ENCODE measurements around the gene SLC1A7.

SLC1A7 gene

DNA sequence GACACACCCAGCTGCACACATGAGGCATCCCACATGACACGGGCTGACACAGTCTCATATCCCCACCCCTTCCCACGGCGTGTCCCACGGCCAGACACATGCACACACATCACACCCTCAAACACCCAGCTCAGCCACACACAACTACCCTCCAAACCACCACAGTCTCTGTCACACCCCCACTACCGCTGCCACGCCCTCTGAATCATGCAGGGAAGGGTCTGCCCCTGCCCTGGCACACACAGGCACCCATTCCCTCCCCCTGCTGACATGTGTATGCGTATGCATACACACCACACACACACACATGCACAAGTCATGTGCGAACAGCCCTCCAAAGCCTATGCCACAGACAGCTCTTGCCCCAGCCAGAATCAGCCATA, 57.9 kb downstream of the SLC1A7 start:
- Histone ChIP-seq H3K4me3 (replicated peaks; ENCODE audit: low read depth, low read length) (no peak overlapping the region), H3K36me3 (ENCODE audit: control insufficient read depth, insufficient read depth, low read length) (no peaks in the 10 kb centered on the region), H3K27me3 (replicated peaks; ENCODE audit: control insufficient read depth, insufficient read depth, low read length) (no peaks in the 10 kb centered on the region)
- DNase-seq (ENCODE audit: extremely low read depth, insufficient read length) = no peak
- TF ChIP-seq, protein P1, sequence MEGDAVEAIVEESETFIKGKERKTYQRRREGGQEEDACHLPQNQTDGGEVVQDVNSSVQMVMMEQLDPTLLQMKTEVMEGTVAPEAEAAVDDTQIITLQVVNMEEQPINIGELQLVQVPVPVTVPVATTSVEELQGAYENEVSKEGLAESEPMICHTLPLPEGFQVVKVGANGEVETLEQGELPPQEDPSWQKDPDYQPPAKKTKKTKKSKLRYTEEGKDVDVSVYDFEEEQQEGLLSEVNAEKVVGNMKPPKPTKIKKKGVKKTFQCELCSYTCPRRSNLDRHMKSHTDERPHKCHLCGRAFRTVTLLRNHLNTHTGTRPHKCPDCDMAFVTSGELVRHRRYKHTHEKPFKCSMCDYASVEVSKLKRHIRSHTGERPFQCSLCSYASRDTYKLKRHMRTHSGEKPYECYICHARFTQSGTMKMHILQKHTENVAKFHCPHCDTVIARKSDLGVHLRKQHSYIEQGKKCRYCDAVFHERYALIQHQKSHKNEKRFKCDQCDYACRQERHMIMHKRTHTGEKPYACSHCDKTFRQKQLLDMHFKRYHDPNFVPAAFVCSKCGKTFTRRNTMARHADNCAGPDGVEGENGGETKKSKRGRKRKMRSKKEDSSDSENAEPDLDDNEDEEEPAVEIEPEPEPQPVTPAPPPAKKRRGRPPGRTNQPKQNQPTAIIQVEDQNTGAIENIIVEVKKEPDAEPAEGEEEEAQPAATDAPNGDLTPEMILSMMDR (IDR thresholded peaks at IDR 0.05; ENCODE audit: insufficient read depth, low read length, poor library complexity, severe bottlenecking) = no peak

DNA sequence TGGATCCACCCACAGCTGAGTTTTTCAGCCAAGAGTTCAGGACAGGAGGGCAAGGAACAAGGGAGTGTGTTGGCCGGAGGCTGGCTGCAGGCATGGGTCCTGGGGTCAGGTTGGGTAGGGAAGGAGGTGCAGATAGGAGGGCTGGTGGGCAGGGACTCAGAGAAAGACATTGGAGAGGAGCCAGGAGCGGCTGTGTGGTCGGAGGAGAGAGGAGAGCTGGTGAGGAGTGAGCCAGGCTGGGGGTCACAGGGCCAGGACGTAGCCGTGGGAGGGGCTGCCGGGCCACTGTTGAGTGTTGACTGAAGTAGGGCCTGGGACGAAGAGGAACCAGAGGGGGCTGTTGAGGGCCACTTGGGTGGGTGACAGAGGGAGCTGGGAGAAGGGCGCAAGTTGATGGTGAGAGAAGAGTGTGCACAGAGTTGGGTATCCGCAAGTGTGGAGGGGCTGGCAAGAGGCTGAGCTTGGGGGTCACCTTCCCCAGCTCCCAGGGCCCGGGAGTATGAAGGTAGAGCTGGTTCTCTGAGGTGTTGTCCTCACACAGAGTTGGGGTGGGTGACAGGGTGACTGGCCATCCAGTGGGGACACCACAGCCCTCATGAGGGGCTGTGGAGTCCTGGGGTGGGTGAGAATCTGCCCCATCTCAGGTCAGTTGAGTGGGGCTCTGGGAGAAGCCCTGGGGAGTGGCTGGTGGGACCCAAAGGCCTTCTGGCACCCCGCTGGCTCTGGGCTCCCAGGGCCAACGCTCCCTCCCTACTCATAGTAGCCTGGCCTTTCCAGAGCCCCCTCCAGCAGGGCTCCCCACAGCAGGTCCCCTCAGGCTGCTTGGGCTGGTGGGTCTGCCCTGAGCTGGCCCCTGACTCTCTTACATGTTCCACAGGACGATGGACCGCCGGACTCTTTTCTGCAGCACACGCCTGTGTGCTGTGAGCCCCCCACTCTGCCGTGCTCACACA, 58.5 kb downstream of the SLC1A7 start:
- Histone ChIP-seq H3K4me3 (replicated peaks; ENCODE audit: low read depth, low read length) (no peak overlapping the region), H3K36me3 (ENCODE audit: control insufficient read depth, insufficient read depth, low read length) (no peaks in the 10 kb centered on the region), H3K27me3 (replicated peaks; ENCODE audit: control insufficient read depth, insufficient read depth, low read length) (no peaks in the 10 kb centered on the region)
- DNase-seq (ENCODE audit: extremely low read depth, insufficient read length) = no peak
- TF ChIP-seq, protein P1 (IDR thresholded peaks at IDR 0.05; ENCODE audit: insufficient read depth, low read length, poor library complexity, severe bottlenecking) = no peak

DNA sequence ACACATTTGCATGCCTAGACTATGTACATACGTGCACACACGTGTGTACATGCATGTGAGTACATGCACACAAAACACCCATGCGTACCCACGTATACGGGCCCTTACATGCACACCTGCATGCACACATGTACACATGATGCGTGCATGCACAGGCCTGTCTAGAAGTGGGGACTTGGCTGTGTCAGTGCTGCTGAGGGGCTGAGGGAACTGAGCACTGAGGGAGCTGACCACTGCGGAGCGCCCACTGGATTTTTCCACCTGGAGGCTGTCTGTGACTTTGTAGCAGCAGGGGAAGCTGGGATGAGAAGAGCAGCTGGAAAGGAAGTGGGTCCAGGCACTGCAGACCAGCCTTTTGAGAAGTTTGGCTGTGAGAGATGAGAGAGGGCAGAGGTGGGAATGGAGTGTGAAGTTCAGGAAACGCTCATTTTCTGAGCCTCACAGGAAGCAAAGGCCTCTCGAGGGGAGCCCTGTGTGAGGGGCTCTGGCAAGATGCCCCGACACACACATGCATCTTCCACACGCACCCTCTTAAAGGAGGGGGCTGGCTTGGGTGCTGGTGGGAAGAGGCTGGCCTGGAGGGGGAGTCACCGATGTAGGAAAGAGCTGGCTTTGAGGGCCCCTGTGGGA, 59.5 kb downstream of the SLC1A7 start:
- Histone ChIP-seq H3K27me3 (replicated peaks; ENCODE audit: control insufficient read depth, insufficient read depth, low read length) (no peaks in the 10 kb centered on the region), H3K4me3 (replicated peaks; ENCODE audit: low read depth, low read length) (no peak overlapping the region), H3K36me3 (ENCODE audit: control insufficient read depth, insufficient read depth, low read length) (no peaks in the 10 kb centered on the region)
- DNase-seq (ENCODE audit: extremely low read depth, insufficient read length) = no peak
- TF ChIP-seq, protein P1 (IDR thresholded peaks at IDR 0.05; ENCODE audit: insufficient read depth, low read length, poor library complexity, severe bottlenecking) = no peak

DNA sequence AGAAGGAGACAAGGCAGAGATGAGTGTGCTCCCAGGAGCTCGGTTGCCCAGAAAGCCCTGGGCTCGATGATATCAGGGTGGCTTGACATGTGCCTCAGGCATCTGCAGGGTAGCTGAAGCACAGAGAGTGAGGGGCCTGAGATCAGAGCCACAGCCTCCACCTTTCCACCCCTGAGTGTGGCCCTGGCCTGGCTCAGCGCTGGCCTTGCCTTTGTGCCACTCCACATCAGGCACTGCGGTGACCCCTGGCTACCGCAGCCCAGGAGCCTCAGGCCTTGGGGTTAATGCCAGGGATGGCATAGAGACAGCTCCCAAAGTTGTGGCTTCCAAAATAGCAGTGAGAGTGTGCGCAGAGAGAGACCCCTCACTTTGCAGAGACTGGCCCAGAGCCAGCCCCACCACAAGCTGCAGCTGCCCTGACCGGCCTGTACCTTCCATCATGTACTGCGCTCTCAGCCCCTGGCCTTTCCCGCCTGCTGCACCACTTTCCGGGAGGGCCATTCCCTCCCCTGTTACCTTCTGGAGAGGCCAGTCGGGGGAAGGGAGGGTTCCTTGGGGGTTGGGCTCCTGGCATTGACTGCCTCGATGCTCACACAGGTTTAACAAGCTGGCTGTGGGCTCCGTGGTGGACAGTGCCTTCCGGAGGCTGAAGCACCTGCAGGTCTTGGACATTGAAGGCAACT, 60.9 kb downstream of the SLC1A7 start:
- no peaks in the 10 kb centered on the region for H3K27me3 ChIP-seq (replicated peaks; ENCODE audit: control insufficient read depth, insufficient read depth, low read length)
- TF ChIP-seq, protein P1 (IDR thresholded peaks at IDR 0.05; ENCODE audit: insufficient read depth, low read length, poor library complexity, severe bottlenecking) = no peak
- DNase-seq (ENCODE audit: extremely low read depth, insufficient read length) = no peak

DNA sequence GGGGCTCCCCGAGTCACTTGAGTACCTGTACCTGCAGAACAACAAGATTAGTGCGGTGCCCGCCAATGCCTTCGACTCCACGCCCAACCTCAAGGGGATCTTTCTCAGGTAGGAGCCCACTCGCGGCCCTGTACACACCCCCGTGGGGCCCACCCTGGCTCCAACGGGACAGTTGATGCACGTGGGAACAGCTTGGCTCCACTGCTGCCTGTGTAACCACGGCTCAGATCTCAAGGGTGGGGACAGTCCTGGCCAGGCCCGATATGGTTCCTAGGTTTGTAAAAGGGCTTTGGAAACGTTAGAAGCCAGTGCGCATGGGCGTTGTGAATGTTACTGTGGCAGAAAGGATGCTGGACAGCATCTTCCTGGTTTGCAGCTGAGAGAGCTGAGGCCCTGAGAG, 61.7 kb downstream of the SLC1A7 start:
- Histone ChIP-seq H3K36me3 (ENCODE audit: control insufficient read depth, insufficient read depth, low read length) (no peaks in the 10 kb centered on the region), H3K27me3 (replicated peaks; ENCODE audit: control insufficient read depth, insufficient read depth, low read length) (no peaks in the 10 kb centered on the region), H3K4me3 (replicated peaks; ENCODE audit: low read depth, low read length) (no peak overlapping the region)
- TF ChIP-seq, protein P1 (IDR thresholded peaks at IDR 0.05; ENCODE audit: insufficient read depth, low read length, poor library complexity, severe bottlenecking) = no peak
- no peak for DNase-seq (ENCODE audit: extremely low read depth, insufficient read length)

More for the DNA sequence above, 60.9 kb downstream of the SLC1A7 start:
- Histone ChIP-seq H3K36me3 (ENCODE audit: control insufficient read depth, insufficient read depth, low read length) (no peaks in the 10 kb centered on the region), H3K4me3 (replicated peaks; ENCODE audit: low read depth, low read length) (no peak overlapping the region)

Data from GM06990 (cell line).